Left cardiac atrium (tissue), 4 donors: ENCODE measurements around the gene TRAK2. TPM values are rescaled to one million over a fixed set of nuclear protein-coding genes. Genes with fewer than 3 reads are reported as not detected.
"Not testable (repeated sequence)": the region's sequence is repeated elsewhere in the genome, so short reads cannot be mapped to it uniquely, and the experiment has no call there.

Experiments used
- ATAC-seq, 2 donors: fragments of 200-7000 bp; cut with Tn5 transposase; one replicate each; pipeline ENCODE4 v1.9.1; 2020; ENCODE audit warnings: mild to moderate bottlenecking in 2 of 2, moderate library complexity in 2 of 2
- DNase-seq: peaks from one replicate; pipeline ENCODE4 v3.0.0-alpha.2; 2020
- intact Hi-C, 2 donors: fragments of 100-400 bp; cut with DNase I; formaldehyde crosslinking; loops; one replicate each; pipeline versions ENCODE4 v1.14.1 to v1.15.1; 2022 to 2023
- total RNA-seq, 2 donors: library from RNA; stranded (reverse); fragmentation: NEBNext Ultra II Directional; extraction: Animal tissue kit (Norgen Biotek cat#: 25700); gene quantifications; one replicate each; pipeline ENCODE4 v1.2.1, GENCODE V29; 2021
- donor health status: DM: no; HTN: yes; CAD: no.
- donor health status: DM: no; HTN: yes; CAD: no; lungs with severe emphysema.
- donor health status: DM: yes; HTN: yes; CAD: no.
- donor health status: Dilated cardiomyopathy.

TRAK2 gene
- total RNA-seq, 2 donors from 2014 or later = 104 to 125 TPM

GRCh38 chr2:201452922-201453643 is 1.8 kb upstream of the TRAK2 start:
- no peak for DNase-seq
- no peak for ATAC-seq
- intact Hi-C loops = loop anchor here (5.0 to 10.0 kb wide), 2 partner anchors 48 to 51 kb away; no protein-coding TSS in a partner anchor

- no peak for DNase-seq
- ATAC-seq = peak; percentile 29 to 51
- intact Hi-C loops = loop anchor here (5.0 to 10.0 kb wide), 2 partner anchors 47 to 50 kb away; no protein-coding TSS in a partner anchor
Measured at GRCh38 chr2:201452058-201452921, 1.0 kb upstream of the TRAK2 start.

- ATAC-seq (peak; percentile 19 to 44), DNase-seq (no peak)
- intact Hi-C loops = loop anchor here (2.0 to 10.0 kb wide), 3 partner anchors 36 to 49 kb away; no protein-coding TSS in a partner anchor
Measured at GRCh38 chr2:201450954-201451291, 335 bp downstream of the TRAK2 start.

GRCh38 chr2:201448701-201449100 is 2.6 kb downstream of the TRAK2 start:
- ATAC-seq (no peak), DNase-seq (no peak)
- intact Hi-C loops = no loop called here

GRCh38 chr2:201448061-201448460 is 3.2 kb downstream of the TRAK2 start:
- no peak for ATAC-seq
- intact Hi-C loops = no loop called here
- no peak for DNase-seq

GRCh38 chr2:201447086-201447485 is 4.2 kb downstream of the TRAK2 start:
- intact Hi-C loops = no loop called here
- DNase-seq (no peak), ATAC-seq (no peak)

- intact Hi-C loops = no loop called here
Measured at GRCh38 chr2:201444746-201445465, 6.4 kb downstream of the TRAK2 start.

GRCh38 chr2:201441409-201441808 is 9.8 kb downstream of the TRAK2 start:
- intact Hi-C loops = no loop called here
- no peak for DNase-seq
- no peak for ATAC-seq

More at GRCh38 chr2:201444746-201445465, 6.4 kb downstream of the TRAK2 start:
- ATAC-seq = no peak
- no peak for DNase-seq

- no peak for DNase-seq
- ATAC-seq = peak; percentile 41 to 52
- intact Hi-C loops = no loop called here
Measured at GRCh38 chr2:201440182-201440581, 11.1 kb downstream of the TRAK2 start.

- ATAC-seq, intact Hi-C loops, DNase-seq: not testable (repeated sequence)
Measured at GRCh38 chr2:201439336-201439922, 11.8 kb downstream of the TRAK2 start.

- intact Hi-C loops = no loop called here
- no peak for ATAC-seq
- DNase-seq = no peak
Measured at GRCh38 chr2:201436141-201436540, 15.1 kb downstream of the TRAK2 start.

GRCh38 chr2:201433394-201433995 is 17.8 kb downstream of the TRAK2 start:
- DNase-seq = no peak
- intact Hi-C loops = no loop called here
- peak; percentile 21 to 63 for ATAC-seq

- ATAC-seq (peak; percentile 74 to 82), DNase-seq (peak; percentile 28)
- intact Hi-C loops = no loop called here
Measured at GRCh38 chr2:201432621-201433393, 18.5 kb downstream of the TRAK2 start.

- peak; percentile 47 to 83 for ATAC-seq
- intact Hi-C loops = no loop called here
Measured at GRCh38 chr2:201432038-201432620, 19.1 kb downstream of the TRAK2 start.

GRCh38 chr2:201430839-201431238 is 20.4 kb downstream of the TRAK2 start:
- no peak for ATAC-seq
- intact Hi-C loops = no loop called here
- DNase-seq = no peak

More at GRCh38 chr2:201432038-201432620, 19.1 kb downstream of the TRAK2 start:
- no peak for DNase-seq

- intact Hi-C loops, DNase-seq, ATAC-seq: not testable (repeated sequence)
Measured at GRCh38 chr2:201430322-201430721, 20.9 kb downstream of the TRAK2 start.

- ATAC-seq, intact Hi-C loops, DNase-seq: not testable (repeated sequence)
Measured at GRCh38 chr2:201429835-201430234, 21.4 kb downstream of the TRAK2 start.
